Inferior parietal cortex (tissue), 1 donor: ENCODE results near the gene ZNF862.

Experiments used
- DNase-seq: peaks from one replicate; pipeline ENCODE4 v3.0.0-alpha.2; 2016; ENCODE audit errors: extremely low spot score

The ZNF862 gene

DNA sequence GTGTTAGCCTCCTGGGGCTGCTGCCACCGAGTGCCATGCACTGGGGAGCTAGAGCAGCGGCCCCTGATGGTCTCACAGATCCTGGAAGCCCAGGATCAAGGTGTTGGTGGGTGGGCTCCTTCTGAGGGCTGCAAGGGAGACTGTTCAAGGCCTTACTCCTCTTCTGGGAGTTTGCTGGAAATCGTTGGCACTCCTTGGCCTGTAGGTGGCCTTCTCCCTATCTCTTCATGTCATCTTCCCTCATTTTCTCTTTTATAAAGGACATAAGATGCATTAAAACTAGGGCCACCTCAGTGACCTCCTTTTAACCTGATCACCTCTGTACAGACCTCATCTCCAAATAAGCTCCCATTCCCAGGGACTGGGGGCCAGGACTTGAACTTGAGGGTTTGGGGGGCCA lies 27.0 kb upstream of the ZNF862 start:
- no peak for DNase-seq

DNA sequence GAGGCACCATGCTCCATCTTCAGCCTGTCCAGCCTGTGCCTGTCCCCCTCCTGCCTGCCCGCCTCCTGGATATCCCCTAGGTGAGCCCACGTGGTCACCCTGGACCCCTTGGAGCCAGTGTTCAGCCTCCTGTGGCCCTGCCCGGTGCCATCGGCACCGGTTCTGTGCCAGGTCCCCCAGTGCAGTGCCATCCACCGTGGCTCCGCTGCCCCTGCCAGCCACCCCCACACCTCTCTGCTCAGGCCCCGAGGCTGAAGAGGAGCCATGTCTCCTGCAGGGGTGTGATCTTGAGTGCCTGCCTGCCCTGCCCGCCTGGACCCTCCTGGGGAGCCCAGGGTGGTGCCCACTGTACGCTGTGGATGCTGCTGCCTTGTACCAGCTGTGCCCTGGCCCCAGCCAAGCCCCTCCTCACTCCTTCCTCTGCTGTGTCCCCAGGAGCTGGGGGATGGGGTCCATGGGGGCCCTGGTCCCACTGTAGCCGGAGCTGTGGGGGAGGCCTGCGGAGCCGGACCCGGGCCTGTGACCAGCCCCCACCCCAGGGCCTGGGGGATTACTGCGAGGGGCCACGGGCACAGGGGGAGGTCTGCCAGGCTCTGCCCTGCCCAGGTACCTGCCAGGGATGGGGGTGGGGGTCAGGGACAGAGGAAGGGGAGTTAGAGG lies 26.2 kb upstream of the ZNF862 start:
- no peak for DNase-seq

DNA sequence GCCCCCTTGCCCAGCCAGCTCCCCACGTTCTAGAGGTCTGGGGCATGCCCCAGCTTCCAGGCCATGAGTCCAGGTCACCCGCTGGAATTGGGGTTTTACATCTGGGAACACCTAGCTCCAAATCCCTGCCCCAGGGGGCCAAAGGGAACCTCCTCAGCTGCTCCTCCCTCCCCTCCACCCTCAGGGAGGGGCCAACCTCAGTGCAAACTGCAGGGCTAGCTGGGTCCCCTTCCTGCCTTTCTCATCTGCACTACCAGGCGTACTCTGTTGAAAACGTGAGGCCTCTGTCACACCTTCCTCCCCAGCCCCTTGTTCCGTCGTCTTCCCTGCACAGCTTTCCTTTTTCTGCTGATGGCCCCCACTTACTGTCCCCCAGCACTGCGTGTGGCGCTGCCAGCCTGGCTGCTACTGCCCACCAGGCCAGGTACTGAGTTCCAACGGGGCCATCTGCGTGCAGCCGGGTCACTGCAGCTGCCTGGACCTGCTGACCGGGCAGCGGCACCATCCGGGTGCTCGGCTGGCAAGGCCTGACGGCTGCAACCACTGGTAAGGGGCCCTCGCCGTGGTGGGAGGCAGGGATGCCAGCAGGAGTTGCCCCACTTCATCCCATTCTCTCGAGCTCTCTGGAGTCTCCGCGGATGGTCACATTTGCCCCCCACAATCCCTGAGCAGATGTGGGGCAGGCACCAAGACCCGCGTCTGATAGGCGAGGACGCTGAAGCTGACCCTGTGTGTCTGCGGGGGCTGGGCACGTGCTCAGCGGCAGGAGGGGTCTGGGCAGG lies 24.7 kb upstream of the ZNF862 start:
- no peak for DNase-seq

DNA sequence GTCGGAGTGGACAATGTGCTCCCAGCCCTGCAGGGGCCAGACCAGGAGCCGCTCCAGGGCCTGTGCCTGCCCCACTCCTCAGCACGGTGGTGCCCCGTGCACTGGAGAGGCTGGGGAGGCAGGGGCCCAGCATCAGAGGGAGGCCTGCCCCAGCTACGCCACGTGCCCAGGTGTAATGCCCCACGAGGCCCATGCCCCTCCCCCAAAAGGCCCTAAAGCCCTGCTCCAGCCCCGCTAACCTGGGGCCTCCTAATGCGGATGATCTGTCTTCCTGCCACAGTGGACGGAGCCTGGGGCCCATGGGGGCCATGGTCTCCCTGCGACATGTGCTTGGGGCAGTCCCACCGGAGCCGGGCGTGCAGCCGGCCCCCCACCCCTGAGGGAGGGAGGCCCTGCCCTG lies 23.7 kb upstream of the ZNF862 start:
- no peak for DNase-seq

DNA sequence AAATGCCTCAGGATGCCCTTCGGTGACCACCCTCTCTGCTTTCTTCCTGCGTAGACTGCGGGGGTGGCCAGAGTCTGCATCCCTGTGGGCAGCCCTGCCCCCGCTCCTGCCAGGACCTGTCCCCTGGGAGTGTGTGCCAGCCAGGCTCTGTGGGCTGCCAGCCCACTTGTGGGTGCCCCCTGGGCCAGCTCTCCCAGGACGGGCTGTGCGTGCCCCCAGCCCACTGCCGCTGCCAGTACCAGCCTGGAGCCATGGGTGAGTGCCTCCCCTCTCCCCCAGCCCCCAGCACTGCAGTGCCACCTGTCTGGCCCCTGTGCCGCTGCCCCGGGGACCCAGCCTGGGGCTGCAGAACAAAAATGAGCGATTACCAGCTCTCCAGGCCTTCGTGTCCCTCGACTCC lies 23.1 kb upstream of the ZNF862 start:
- no peak for DNase-seq

DNA sequence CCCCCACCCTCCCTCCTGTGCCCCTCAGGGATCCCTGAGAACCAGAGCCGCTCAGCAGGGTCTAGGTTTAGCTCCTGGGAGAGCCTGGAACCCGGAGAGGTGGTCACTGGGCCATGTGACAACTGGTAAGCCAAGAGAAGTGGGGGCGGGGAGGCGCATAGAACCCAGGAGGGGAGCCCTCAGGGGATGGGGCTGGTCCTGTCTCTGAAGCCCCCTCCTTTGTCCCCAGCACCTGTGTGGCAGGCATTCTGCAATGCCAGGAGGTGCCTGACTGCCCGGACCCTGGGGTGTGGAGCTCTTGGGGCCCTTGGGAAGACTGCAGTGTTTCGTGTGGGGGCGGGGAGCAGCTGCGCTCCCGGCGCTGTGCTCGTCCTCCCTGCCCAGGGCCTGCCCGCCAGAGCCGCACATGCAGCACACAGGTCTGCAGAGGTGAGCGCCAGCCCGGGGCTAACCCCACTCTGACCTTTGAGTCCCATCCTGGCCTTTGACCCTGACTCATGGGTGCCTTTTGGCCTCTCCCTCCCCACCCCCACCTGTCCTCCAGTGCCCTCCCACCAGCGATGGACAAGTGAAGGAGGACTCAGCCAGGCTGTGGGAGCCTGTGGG lies 22.4 kb upstream of the ZNF862 start:
- DNase-seq, result no peak

DNA sequence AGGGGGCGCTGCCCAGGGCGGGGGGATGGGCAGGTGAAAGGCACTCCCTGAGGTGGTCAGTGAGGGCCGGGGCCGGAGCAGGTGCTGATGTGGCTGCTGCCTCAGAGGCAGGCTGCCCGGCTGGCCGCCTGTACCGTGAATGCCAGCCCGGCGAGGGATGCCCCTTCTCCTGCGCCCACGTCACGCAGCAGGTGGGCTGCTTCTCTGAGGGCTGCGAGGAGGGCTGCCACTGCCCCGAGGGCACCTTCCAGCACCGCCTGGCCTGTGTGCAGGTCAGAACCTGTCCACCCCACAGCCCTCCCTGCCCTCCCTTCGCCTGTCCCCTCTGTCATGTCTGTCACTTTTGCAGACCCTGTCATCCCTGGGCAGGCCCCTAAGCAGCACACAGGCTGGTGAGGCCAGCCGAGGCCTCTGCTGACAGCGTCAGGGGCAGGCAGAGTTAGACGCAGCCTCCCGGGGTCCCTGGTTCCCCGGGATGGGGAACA lies 21.9 kb upstream of the ZNF862 start:
- DNase-seq, result no peak

DNA sequence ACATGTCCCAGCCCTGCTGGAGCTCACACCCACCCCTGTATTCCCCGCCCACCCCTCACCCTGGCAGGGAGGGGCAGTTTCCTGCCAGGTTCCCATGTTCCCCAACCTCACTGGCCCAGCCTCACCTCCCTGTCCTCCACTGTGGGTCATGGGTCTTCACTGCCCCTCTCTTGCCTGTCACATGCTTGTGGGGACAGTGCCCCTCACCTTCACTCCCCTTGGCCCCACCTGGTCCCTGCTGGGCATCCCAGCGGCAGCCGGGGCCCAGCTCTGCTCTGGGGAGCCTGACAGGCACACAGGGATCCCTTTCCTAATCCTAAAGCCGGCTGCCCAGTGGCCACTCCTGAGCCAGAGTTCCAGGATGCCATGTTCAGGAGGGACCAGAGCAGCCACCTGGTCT lies 21.4 kb upstream of the ZNF862 start:
- DNase-seq, result no peak

DNA sequence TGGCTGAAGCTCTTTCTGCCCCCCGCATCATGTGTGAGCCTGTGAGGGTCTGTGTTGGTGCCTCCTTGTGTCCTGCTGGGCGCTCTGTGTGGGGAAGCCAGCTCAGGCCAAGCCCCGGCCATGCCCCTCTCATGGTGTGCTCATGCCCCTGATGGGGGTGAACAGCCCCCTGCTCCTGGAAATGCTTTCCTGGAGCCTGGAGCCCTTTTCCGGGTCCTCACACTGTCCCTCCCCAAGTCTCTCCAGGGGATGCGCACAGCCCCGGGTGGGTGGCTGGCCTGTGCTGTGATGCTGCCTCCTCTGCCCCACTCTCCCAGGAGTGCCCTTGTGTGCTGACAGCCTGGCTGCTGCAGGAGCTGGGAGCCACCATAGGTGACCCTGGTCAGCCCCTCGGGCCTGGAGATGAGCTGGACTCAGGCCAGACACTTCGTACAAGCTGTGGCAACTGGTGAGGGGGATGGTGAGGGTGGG lies 20.8 kb upstream of the ZNF862 start:
- no peak for DNase-seq

DNA sequence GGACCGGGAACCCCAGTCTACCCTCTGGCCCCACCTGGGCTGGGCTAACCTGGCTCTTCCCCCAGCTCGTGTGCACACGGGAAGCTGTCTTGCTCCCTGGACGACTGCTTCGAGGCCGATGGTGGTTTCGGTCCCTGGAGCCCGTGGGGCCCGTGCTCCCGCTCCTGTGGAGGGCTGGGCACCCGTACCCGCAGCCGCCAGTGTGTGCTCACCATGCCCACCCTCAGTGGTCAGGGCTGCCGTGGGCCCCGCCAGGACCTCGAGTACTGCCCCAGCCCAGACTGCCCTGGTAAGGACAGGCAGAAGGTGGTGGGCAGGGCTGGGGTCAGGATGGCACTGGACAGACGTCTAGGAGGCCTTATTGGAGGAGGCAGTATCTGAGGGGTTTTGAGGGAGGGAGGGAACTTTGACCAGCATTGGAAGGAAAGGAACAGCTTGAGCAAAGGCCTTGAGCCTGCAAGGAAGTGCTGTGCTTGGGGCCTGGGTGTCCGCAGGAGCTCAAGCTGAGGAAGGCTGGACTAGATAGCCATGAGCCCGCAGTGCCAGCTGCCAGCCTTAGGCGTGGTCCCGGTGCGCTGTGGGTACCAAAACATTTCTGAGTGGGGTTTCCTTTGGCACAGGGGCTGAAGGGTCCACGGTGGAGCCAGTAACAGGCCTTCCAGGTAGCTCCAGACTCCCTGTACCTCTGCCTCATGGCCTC lies 20.2 kb upstream of the ZNF862 start:
- no peak for DNase-seq

DNA sequence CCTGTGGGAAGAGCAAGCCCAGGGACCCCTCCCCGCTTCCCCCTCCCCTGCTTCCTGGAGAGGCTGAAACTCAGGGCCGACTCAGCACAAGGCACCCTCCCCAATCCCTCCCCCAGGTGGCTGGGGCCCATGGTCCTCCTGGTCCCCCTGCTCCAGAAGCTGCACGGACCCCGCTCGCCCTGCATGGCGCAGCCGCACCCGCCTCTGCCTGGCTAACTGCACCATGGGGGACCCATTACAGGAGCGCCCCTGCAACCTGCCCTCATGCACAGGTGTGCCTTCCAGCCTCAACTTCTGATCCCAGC lies 19.7 kb upstream of the ZNF862 start:
- no peak for DNase-seq

DNA sequence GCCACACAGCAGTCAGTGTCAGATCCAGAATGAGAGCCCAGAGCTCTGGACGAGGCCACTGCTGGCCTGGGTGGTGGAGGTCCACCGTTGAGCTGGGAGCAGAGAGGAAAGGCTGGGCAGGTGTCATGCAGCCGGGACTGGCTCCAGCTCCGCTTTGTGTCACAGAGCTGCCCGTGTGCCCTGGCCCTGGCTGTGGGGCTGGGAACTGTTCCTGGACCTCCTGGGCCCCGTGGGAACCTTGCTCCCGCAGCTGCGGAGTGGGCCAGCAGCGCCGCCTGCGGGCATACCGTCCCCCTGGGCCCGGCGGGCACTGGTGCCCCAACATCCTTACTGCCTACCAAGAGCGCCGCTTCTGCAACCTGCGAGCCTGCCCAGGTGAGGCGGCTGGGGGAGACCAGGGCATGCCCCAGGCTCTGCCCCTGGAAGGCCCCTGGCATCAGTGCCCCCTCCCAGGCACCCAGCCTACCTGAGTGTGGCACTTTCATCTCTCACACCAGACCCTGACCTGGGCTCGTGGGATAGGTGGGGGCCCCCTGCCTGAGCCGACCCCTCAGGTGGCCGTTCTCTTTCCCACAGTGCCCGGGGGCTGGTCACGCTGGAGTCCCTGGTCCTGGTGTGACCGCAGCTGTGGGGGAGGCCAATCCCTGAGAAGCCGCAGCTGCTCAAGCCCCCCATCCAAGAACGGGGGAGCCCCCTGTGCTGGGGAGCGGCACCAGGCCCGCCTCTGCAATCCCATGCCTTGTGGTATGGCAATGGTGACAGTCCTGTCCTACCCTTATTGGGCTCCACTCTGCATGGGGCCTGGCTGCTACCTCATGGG lies 18.8 kb upstream of the ZNF862 start:
- DNase-seq, result no peak

DNA sequence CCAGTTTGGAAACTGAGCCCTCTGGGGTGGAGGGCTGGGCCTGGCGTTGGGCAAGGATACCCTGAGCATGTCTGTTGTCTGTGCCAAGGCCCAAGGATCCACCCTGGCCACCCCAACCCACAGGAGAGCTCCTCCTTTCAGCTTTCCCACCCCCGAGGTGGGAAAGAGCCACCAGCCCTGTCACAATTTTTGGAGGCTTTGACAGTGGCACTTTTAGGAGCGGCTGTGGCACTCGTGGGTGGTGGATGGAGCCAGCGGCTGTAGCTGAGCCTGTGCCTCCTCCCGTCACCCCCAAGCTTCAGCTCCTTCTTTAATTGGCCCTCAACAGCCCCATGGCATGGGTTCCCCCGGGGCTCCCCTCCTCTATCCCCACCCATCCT lies 18.2 kb upstream of the ZNF862 start:
- DNase-seq, result no peak

DNA sequence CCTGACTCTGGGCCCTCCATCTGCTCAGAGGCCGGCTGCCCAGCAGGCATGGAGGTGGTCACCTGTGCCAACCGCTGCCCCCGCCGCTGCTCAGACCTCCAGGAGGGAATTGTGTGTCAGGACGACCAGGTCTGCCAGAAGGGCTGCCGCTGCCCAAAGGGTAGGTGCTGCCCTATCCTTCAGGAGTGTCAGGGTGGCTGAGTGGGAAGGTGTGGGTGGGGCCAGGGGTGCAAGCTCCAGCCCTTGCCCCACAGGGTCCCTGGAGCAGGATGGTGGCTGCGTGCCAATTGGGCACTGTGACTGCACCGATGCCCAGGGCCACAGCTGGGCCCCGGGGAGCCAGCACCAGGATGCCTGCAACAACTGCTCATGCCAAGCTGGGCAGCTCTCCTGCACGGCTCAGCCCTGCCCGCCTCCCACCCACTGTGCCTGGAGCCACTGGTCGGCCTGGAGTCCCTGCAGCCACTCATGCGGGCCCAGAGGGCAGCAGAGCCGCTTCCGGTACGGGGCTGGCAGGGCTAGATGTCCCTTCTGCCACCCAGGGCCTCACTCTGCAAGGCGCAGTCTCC lies 17.5 kb upstream of the ZNF862 start:
- DNase-seq, result no peak

DNA sequence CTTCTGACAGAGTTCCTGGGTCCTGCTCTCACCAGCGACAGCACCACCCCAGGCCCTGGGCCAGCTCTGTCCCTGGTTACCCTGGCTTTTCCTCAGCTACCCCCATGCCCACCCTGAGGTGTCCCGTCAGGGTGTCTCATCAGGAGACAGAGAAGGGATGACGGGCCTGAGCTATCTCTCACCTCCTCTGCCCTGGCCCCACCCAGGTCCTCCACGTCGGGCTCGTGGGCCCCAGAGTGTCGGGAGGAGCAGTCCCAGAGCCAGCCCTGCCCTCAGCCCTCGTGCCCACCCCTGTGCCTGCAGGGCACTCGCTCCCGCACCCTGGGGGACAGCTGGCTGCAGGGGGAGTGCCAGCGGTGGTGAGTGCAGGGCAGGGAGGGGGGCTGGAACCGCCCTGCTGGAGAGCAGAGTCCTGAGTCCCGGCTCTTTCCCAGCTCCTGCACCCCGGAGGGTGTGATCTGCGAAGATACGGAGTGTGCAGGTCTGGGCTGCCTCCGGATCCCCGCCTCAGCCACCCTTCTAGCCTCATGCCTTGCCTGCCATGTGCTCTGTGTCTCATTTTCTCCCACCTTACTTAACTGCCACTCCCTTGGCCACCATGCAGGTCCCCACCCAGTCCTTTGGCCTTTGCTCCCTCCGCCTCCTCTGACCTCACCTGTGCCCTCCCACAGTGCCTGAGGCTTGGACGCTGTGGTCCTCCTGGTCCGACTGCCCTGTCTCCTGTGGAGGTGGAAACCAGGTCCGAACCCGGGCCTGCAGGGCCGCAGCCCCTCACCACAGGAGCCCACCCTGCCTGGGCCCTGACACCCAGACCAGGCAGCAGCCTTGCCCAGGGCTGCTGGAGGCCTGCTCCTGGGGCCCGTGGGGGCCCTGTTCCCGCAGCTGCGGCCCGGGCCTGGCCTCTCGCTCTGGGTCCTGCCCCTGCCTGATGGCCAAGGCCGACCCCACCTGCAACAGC lies 16.7 kb upstream of the ZNF862 start:
- no peak for DNase-seq

DNA sequence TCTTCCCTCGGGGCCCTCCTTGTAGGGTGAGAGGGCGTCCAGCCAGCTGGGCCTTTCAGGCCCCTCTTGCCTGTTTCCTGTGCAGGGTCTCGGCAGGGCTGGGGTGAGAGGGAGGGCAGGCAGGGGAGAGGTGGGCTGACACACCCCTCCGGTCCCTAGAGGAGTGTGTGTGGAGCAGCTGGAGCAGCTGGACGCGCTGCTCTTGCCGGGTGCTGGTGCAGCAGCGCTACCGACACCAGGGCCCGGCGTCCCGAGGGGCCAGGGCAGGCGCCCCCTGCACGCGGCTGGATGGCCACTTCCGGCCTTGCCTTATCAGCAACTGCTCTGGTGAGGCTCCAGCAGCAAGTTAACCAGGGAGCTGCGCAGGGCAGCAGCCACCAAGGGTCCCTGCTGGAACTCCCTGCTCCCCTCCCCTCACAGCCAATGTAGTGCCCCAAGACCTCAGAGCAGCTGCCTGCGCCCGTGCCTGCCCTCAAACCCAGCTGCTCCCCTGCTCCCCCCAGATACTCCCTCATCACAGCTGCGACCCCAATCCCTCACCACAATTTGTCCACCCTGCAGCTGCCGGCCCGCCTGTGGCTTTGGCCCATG lies 15.7 kb upstream of the ZNF862 start:
- no peak for DNase-seq

DNA sequence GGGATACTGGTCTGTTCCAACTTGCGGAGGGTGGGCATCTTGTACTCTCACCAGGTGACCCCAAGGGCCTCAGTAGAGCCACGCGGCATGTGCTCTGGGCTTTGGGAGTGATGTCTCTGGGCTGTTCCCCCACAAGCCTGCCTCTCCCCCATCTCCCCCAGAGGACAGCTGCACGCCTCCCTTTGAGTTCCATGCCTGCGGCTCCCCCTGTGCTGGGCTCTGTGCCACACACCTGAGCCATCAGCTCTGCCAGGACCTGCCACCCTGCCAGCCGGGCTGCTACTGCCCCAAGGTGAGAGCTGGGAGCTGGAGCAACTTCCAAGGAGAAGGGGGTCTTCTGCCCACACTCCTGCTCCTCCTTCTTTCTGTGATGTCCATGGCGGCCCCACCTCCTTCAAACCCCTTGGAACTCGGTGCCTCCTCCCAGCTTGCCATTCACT lies 15.0 kb upstream of the ZNF862 start:
- DNase-seq, result no peak

DNA sequence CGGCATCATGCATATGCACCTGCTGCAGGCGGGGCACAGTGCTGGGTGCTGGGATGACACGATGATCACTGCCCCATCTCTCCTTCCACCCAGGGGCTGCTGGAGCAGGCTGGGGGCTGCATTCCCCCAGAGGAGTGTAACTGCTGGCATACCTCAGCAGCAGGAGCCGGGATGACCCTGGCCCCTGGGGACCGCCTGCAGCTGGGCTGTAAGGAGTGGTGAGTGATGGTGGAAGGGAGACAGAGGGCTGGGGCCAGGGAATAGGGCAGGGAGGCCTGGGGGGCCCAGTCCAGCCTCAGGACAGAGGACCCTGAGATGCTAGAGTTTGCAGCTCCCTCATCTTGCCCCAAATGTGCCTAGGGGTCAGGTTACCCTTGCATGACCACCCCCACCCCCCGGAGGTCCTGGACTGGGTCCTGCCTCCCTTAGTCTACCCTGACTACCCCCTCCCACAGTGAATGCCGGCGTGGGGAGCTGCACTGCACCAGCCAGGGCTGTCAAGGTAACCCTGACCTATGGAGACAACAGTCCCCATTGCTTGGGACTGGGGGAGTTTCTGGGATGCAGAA lies 14.5 kb upstream of the ZNF862 start:
- no peak for DNase-seq

DNA sequence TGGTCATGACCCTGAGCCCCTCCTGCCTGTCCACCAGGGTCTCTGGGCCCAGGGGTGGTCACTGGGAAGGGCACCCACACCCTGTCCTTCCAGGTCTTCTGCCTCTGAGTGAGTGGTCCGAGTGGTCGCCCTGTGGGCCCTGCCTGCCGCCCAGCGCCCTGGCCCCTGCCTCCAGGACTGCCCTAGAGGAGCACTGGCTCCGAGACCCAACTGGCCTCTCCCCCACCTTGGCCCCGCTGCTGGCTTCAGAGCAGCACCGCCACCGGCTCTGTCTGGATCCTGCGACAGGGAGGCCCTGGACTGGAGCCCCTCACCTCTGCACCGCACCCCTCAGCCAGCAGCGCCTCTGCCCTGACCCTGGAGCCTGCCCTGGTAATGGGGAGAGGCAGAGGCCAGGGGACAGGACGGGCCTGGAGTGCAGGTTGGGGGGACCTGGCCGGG lies 13.9 kb upstream of the ZNF862 start:
- DNase-seq, result no peak
